ENCODE data around the gene CLSTN2.
A peak's percentile ranks its signal among the peaks of the same experiment; 100 is the strongest.

Gene CLSTN2

DNA sequence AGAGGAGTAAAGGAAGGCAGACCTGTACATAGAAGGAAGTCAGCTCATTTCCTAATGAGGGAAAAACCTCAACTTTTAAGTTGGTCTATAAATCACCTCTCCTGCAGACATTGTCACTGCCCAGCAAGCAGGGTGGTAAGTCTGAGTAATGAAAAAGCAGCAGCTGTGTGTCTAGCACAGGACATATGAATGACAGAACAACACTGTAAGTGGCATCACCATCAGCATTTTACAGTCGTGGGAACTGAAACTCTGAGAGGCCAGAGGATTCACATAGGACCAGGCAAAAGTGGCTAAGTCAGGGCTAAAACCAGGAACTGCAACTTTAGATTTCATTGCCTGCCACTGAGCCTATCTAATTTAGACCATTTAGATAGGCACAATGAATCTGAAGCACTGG lies 235.6 kb downstream of the CLSTN2 start:
- H3K4me1 ChIP-seq (ENCODE audit: control insufficient read depth, insufficient read depth, low read depth, low read length): no peaks in the 10 kb centered on the region
- H3K18ac ChIP-seq (ENCODE audit: low read depth in 1 of 2, low read length in 2 of 2): no peak overlapping the region
- H2AK5ac ChIP-seq (ENCODE audit: low read length, severe bottlenecking): no peak overlapping the region
- H3K9ac ChIP-seq (ENCODE audit: low read length): no peak overlapping the region
- no peaks in the 10 kb centered on the region for H3K27me3 ChIP-seq (ENCODE audit: control insufficient read depth in 1 of 2, insufficient read depth in 1 of 2, low read length in 2 of 2)
- DNase-seq: no peak
- H3K36me3 ChIP-seq (ENCODE audit: control insufficient read depth in 1 of 2, insufficient read depth in 2 of 2, low read depth in 1 of 2, low read length in 2 of 2): no peaks in the 10 kb centered on the region
- no peak overlapping the region for H3K23ac ChIP-seq (ENCODE audit: low read length in 2 of 2)
- no peak overlapping the region for H2BK12ac ChIP-seq (ENCODE audit: low read length in 2 of 2)
- H2BK120ac ChIP-seq (ENCODE audit: low read depth, low read length): no peak overlapping the region
- H2AFZ ChIP-seq (ENCODE audit: low read depth, low read length): no peak overlapping the region
- no peak overlapping the region for H4K91ac ChIP-seq (ENCODE audit: low read length)
- peaks cover 4% of the 10 kb centered on the region for H3K9me3 ChIP-seq (ENCODE audit: control insufficient read depth, low read length)
- H2BK5ac ChIP-seq (ENCODE audit: low read depth, low read length, poor library complexity, severe bottlenecking): no peak overlapping the region
- WGBS: 71% methylated on average over 1 of the region's 1 CpG
- no peak overlapping the region for H4K8ac ChIP-seq (ENCODE audit: low read length)
- no peak overlapping the region for H3K14ac ChIP-seq (ENCODE audit: low read length in 2 of 2)
- no peak overlapping the region for H3K27ac ChIP-seq (ENCODE audit: low read length, poor library complexity, severe bottlenecking)
- no peak overlapping the region for H3K4me2 ChIP-seq (ENCODE audit: low read length, poor library complexity, severe bottlenecking)
- H3K4ac ChIP-seq (ENCODE audit: low read depth in 1 of 2, low read length in 2 of 2): no peak overlapping the region
- no peaks in the 10 kb centered on the region for H3K79me1 ChIP-seq (replicated peaks; ENCODE audit: low read length, poor library complexity, severe bottlenecking)
- H2BK15ac ChIP-seq (ENCODE audit: low read depth, poor library complexity, severe bottlenecking): no peak overlapping the region
- no peak overlapping the region for H3K4me3 ChIP-seq (ENCODE audit: insufficient read depth in 1 of 2, low read depth in 1 of 2, low read length in 2 of 2)

DNA sequence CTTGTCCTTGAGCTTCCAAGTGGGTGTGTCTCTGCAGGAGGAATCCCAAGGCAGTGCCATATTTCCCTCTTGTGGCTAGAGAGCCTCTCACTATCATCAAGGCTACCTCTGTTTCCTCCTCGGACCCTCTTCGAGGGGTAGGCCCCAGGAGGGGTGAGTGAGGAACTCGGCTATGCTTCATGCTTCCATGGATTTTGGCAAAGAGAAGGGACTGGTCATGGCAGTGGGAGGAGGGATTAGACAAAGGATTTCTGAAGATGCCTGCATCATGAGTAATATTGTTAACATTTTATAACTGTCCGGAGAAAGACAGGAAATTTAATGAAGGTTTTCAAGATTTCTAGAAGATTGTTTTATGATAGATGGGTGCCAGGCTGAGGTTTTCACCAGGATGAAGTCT lies 241.5 kb downstream of the CLSTN2 start:
- no peaks in the 10 kb centered on the region for H3K27me3 ChIP-seq (ENCODE audit: control insufficient read depth in 1 of 2, insufficient read depth in 1 of 2, low read length in 2 of 2)
- H2BK5ac ChIP-seq (ENCODE audit: low read depth, low read length, poor library complexity, severe bottlenecking): no peak overlapping the region
- 79% methylated on average over 4 of the region's 4 CpGs for WGBS
- no peaks in the 10 kb centered on the region for H3K79me1 ChIP-seq (replicated peaks; ENCODE audit: low read length, poor library complexity, severe bottlenecking)
- H2BK12ac ChIP-seq (ENCODE audit: low read length in 2 of 2): no peak overlapping the region
- no peak overlapping the region for H3K4me2 ChIP-seq (ENCODE audit: low read length, poor library complexity, severe bottlenecking)
- no peak overlapping the region for H3K18ac ChIP-seq (ENCODE audit: low read depth in 1 of 2, low read length in 2 of 2)
- no peak for DNase-seq
- no peak overlapping the region for H3K23ac ChIP-seq (ENCODE audit: low read length in 2 of 2)
- H2AK5ac ChIP-seq (ENCODE audit: low read length, severe bottlenecking): no peak overlapping the region
- H4K8ac ChIP-seq (ENCODE audit: low read length): no peak overlapping the region
- H3K4ac ChIP-seq (ENCODE audit: low read depth in 1 of 2, low read length in 2 of 2): no peak overlapping the region
- H3K4me1 ChIP-seq (ENCODE audit: control insufficient read depth, insufficient read depth, low read depth, low read length): no peaks in the 10 kb centered on the region
- no peak overlapping the region for H2BK120ac ChIP-seq (ENCODE audit: low read depth, low read length)
- H3K9me3 ChIP-seq (ENCODE audit: control insufficient read depth, low read length): no peaks in the 10 kb centered on the region
- no peak overlapping the region for H2AFZ ChIP-seq (ENCODE audit: low read depth, low read length)
- no peak overlapping the region for H3K4me3 ChIP-seq (ENCODE audit: insufficient read depth in 1 of 2, low read depth in 1 of 2, low read length in 2 of 2)
- H4K91ac ChIP-seq (ENCODE audit: low read length): no peak overlapping the region
- H3K9ac ChIP-seq (ENCODE audit: low read length): peak overlapping the region; percentile 39
- H3K36me3 ChIP-seq (ENCODE audit: control insufficient read depth in 1 of 2, insufficient read depth in 2 of 2, low read depth in 1 of 2, low read length in 2 of 2): no peaks in the 10 kb centered on the region
- no peak overlapping the region for H3K14ac ChIP-seq (ENCODE audit: low read length in 2 of 2)
- no peak overlapping the region for H3K27ac ChIP-seq (ENCODE audit: low read length, poor library complexity, severe bottlenecking)
- H2BK15ac ChIP-seq (ENCODE audit: low read depth, poor library complexity, severe bottlenecking): no peak overlapping the region

DNA sequence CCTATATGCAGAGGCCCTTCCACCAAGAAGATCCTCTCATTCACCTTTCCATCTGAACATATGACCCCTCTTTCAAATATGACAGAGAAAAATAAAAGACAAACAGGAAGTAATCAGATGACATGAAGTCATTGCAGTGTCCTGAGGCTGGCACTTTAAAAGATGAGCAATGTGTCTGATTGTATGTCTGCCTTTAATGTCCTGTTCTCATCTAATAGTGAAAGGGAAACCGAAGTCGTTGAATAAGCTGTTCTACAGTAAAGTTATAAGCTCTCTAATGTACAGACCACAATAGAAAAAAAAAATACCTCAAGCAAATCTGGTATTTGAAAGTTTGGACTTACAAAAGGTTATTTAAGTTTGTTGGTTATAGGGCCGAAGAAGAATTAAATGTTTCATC lies 243.0 kb downstream of the CLSTN2 start:
- Histone ChIP-seq H2BK120ac (ENCODE audit: low read depth, low read length) (no peak overlapping the region), H3K18ac (ENCODE audit: low read depth in 1 of 2, low read length in 2 of 2) (no peak overlapping the region), H2BK5ac (ENCODE audit: low read depth, low read length, poor library complexity, severe bottlenecking) (no peak overlapping the region), H4K91ac (ENCODE audit: low read length) (no peak overlapping the region), H3K27me3 (ENCODE audit: control insufficient read depth in 1 of 2, insufficient read depth in 1 of 2, low read length in 2 of 2) (no peaks in the 10 kb centered on the region), H3K36me3 (ENCODE audit: control insufficient read depth in 1 of 2, insufficient read depth in 2 of 2, low read depth in 1 of 2, low read length in 2 of 2) (peaks cover 0 to 4% of the 10 kb centered on the region in 2 experiments), H2BK12ac (ENCODE audit: low read length in 2 of 2) (no peak overlapping the region), H3K79me1 (replicated peaks; ENCODE audit: low read length, poor library complexity, severe bottlenecking) (no peaks in the 10 kb centered on the region), H3K23ac (ENCODE audit: low read length in 2 of 2) (no peak overlapping the region), H3K9ac (ENCODE audit: low read length) (no peak overlapping the region), H3K4ac (ENCODE audit: low read depth in 1 of 2, low read length in 2 of 2) (no peak overlapping the region), H3K4me1 (ENCODE audit: control insufficient read depth, insufficient read depth, low read depth, low read length) (no peaks in the 10 kb centered on the region), H3K4me2 (ENCODE audit: low read length, poor library complexity, severe bottlenecking) (no peak overlapping the region), H4K8ac (ENCODE audit: low read length) (no peak overlapping the region), H3K27ac (ENCODE audit: low read length, poor library complexity, severe bottlenecking) (no peak overlapping the region), H2BK15ac (ENCODE audit: low read depth, poor library complexity, severe bottlenecking) (no peak overlapping the region), H3K4me3 (ENCODE audit: insufficient read depth in 1 of 2, low read depth in 1 of 2, low read length in 2 of 2) (no peak overlapping the region), H2AFZ (ENCODE audit: low read depth, low read length) (no peak overlapping the region), H2AK5ac (ENCODE audit: low read length, severe bottlenecking) (no peak overlapping the region), H3K14ac (ENCODE audit: low read length in 2 of 2) (no peak overlapping the region), H3K9me3 (ENCODE audit: control insufficient read depth, low read length) (no peaks in the 10 kb centered on the region)
- no peak for DNase-seq
- WGBS: 86% methylated on average over 1 of the region's 3 CpGs

DNA sequence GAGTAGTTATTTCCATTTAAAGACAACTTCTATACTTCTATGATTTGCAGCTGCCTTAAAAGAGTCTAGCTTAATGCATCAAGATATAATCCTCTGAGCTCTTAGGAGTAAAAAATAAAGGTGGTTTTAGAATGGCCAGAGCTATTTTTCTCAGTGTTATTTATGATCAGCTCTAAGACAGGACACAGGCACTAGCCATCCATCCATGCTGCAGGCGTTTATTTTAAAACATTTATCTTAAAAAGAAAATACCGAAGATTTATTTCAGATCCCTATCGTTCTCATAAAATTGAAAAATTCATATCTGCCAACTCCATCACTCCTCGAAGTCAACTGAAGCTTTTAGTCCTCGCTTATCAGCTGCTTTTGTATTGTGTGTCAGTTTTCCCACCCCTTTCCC lies 243.5 kb downstream of the CLSTN2 start:
- Histone ChIP-seq H3K18ac (ENCODE audit: low read depth in 1 of 2, low read length in 2 of 2) (no peak overlapping the region), H3K23ac (ENCODE audit: low read length in 2 of 2) (no peak overlapping the region), H3K4me2 (ENCODE audit: low read length, poor library complexity, severe bottlenecking) (no peak overlapping the region), H3K79me1 (replicated peaks; ENCODE audit: low read length, poor library complexity, severe bottlenecking) (no peaks in the 10 kb centered on the region), H2BK12ac (ENCODE audit: low read length in 2 of 2) (no peak overlapping the region), H3K9ac (ENCODE audit: low read length) (no peak overlapping the region), H3K36me3 (ENCODE audit: control insufficient read depth in 1 of 2, insufficient read depth in 2 of 2, low read depth in 1 of 2, low read length in 2 of 2) (peaks cover 0 to 4% of the 10 kb centered on the region in 2 experiments), H2BK120ac (ENCODE audit: low read depth, low read length) (no peak overlapping the region), H2BK15ac (ENCODE audit: low read depth, poor library complexity, severe bottlenecking) (no peak overlapping the region), H2AK5ac (ENCODE audit: low read length, severe bottlenecking) (no peak overlapping the region), H3K4me3 (ENCODE audit: insufficient read depth in 1 of 2, low read depth in 1 of 2, low read length in 2 of 2) (no peak overlapping the region), H2BK5ac (ENCODE audit: low read depth, low read length, poor library complexity, severe bottlenecking) (no peak overlapping the region), H2AFZ (ENCODE audit: low read depth, low read length) (no peak overlapping the region), H3K14ac (ENCODE audit: low read length in 2 of 2) (no peak overlapping the region), H4K8ac (ENCODE audit: low read length) (no peak overlapping the region), H3K4me1 (ENCODE audit: control insufficient read depth, insufficient read depth, low read depth, low read length) (no peaks in the 10 kb centered on the region), H4K91ac (ENCODE audit: low read length) (no peak overlapping the region), H3K27ac (ENCODE audit: low read length, poor library complexity, severe bottlenecking) (no peak overlapping the region), H3K9me3 (ENCODE audit: control insufficient read depth, low read length) (no peaks in the 10 kb centered on the region), H3K27me3 (ENCODE audit: control insufficient read depth in 1 of 2, insufficient read depth in 1 of 2, low read length in 2 of 2) (no peaks in the 10 kb centered on the region), H3K4ac (ENCODE audit: low read depth in 1 of 2, low read length in 2 of 2) (no peak overlapping the region)
- no peak for DNase-seq
- 69% methylated on average over 5 of the region's 5 CpGs for WGBS
